GM18517 (cell line): ENCODE results near the gene DOCK3.

Experiments used
- ATAC-seq: cut with Tn5 transposase; IDR thresholded peaks from one replicate; pipeline ENCODE4 v1.9.1; 2021; ENCODE audit warnings: mild to moderate bottlenecking, moderate library complexity; ENCODE audit not compliant: unreplicated experiment

DOCK3 gene

DNA sequence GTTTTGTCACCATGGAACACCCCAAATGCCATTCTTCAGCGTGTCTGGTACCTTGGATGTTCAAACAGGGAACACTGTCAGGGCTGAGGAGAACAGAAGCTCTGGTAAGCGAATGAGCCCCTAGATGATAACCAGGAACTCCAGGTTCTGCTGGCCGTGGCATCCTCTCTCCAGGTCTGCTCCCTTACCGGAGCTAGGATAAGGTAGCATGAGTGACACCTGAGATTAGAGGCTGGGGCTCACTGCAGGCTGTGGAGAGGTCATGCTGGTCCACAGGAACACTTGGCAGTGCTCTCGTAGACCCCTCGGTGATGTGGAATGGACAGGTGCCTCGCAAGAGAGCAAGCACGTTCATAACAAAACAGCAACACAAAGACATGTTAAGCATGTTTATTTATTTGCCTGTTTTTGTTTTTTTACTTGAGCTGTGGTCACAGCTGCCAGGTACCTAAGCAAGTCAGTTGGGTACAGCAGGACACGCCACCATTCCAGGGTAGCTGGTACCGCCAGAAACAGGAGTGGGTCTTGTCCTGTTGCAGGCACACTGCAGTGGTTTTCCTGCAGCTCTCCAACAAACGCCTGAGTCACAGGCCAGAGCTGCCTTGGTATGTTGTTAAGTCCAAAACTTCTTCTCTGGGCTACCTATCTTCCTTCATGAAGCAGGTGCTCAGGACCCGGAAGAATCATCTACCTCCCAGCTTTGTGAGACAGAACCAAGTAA lies 720.9 kb downstream of the DOCK3 start:
- no peak for ATAC-seq

DNA sequence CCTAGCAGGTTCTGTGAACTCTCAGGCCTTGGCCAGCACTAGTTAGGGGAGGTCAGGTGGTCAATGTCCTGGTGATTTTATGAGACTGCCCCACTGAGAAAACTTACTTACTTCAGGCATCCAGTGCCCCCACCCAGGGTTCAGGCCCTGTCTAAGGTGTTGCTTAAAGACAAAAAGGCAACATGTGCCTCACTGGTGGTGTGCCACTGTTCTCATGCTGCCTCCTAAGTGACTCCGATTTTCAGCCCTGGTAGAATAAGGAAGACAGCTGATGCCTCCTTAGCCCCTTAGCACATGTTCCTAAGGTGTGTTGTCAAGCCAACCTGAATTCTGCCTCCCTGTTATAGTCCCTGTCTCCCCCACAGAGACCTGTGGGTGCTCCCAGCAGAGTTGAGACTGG lies 721.7 kb downstream of the DOCK3 start:
- no peak for ATAC-seq

- ATAC-seq: no peak
These were observed 722.7 kb downstream of the DOCK3 start for GRCh38 chr3:51397392-51397791.

DNA sequence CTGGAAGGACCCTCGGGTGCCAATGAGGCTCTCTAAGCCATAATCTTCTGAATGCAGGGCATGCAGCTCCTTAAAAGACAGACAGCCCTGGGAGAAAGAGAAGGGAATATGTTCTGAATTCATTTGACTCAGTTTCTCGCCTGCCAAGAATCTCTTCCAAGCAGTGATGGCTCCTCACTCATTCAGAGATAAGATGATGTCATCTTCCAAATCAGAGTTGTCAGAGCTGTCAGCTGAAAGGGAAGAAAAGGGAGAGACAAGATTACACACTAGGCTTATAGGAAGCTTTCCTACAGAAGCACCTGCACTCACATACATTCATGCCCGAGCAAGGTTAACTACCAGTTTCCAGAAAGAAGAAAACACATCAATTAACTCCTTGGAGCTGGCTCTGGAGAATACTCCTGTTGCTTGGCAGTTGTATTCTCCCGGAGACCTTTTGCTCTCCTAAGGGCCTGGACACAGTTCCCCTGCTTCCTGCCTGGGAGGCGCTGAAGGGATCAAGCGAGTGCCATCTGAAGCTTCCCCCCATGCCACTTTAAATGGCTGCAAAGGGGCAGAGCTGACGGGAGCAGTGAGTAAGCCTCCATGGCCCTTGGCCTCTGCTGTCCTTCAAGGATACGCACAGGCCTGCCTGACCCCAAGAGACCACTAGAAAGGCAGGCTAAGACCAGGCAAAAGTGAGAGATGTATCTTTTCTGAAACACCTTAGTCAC lies 724.0 kb downstream of the DOCK3 start:
- no peak for ATAC-seq

DNA sequence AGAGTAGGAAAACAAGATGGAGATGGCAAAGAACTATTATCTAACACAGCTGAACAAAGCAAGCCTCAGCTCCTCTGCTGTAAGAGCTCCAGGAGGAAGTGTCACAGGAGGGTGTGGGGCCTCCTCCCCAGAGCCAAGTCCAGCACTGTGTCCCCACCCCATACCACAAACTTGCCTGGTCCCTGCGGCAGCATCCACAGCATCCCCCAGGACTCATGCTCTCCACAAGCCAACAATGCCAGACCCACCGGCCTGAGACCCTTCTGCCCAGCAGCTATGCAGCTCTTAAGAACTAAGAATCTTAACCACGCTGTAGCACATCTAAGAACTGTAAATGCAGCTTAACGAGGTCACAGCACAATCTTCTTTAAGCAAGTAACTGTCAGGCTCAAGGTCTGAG lies 725.4 kb downstream of the DOCK3 start:
- no peak for ATAC-seq

DNA sequence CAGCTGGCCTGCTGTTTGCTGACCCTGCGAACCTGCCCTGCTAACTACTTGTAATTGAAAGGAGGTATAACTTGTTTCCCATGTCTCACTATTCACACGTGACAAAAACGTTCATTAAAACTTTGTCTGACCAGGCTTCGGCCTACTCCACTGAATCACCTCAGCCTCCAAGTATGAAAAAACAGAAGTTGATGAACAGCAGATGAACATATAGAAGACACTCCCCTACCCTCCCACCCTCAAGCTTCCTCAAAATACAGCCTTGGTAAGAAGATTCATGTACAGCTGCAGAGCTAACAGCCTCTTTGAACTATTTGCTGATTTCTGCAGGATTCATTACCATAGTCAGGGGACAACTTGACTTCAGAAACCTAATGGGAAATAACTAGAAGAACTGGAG lies 727.0 kb downstream of the DOCK3 start:
- ATAC-seq: no peak

DNA sequence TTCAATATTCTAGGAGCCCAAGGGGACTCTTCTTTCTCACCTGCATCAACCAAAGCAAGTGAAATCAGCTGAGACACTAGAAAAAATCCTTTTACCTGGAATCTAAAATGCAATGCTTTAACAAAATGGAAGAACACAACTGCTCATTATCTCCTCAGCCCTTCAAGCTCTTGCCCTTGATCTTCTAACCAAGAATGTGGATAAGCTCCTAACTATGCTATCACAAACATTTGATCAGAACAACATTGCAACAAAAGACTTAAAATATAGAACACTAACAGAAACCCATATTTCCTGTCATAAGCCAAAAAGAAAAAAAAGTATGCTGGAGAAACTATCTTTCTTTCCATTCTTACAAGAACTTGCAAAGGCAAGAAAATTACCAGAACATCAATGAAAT lies 728.9 kb downstream of the DOCK3 start:
- ATAC-seq: no peak

- ATAC-seq: no peak
These were observed 733.3 kb downstream of the DOCK3 start for GRCh38 chr3:51408021-51408420.

- ATAC-seq: no peak
These were observed 734.1 kb downstream of the DOCK3 start for GRCh38 chr3:51408813-51409212.

DNA sequence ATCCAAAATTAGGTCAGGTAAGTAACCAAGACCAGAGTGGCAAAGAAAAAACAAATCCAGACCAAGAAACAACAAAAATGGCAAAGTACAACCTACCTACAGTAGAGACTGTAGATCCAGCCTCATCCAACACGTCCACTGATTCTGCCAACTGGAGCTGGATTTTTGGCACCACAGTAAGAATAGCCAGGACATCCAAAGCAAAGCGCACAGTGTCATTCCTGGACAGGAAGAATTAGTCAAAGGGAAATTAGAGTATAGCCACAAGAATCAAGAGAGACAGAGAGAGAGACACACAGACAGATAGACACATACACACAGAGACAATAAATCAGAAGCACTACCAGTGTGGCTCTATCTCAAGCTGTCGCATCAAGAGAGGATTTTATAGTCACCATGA lies 747.5 kb downstream of the DOCK3 start:
- ATAC-seq: no peak

GRCh38 chr3:51426921-51427320 lies 752.2 kb downstream of the DOCK3 start:
- ATAC-seq: no peak

DNA sequence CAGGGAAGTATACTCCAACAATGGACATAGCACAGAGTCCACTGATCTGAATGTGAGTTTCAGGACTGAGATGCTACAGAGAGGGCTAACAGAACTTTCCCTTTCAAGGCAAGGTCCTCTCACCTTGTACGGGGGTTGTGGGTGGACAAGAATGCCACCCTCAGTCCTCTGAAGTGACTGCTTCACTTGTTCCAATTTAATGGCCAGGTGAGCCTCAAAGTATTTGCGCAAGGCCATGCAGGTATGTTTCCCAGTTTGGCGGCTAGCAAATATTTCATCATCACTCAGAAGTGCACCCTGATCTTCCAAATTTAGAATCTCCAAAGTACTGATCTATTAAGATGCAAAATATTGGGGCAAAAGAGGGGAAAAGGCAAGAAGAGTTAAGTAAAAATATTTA lies 754.4 kb downstream of the DOCK3 start:
- ATAC-seq: no peak
